SIG-M5 (cell line): ENCODE data around the gene ENTPD2.
A peak's percentile ranks its signal among the peaks of the same experiment; 100 is the strongest.

Experiments used
- DNase-seq: peaks from one replicate; lab custom pipeline; 2025; lab: John Stamatoyannopoulos, UW

The ENTPD2 gene

GRCh38 chr9:137079401-137079787 is 25.5 kb upstream of the ENTPD2 start:
- DNase-seq, result no peak

- no peak for DNase-seq
Measured at GRCh38 chr9:137078701-137079400, 25.0 kb upstream of the ENTPD2 start.

- DNase-seq, result no peak
Measured at GRCh38 chr9:137077758-137078693, 24.2 kb upstream of the ENTPD2 start.

GRCh38 chr9:137077010-137077747 is 23.3 kb upstream of the ENTPD2 start, which contains the start of gene UAP1L1:
TSS of gene UAP1L1 (plus strand) at chr9:137077517. CDS start at chr9:137077533, 16 bp downstream.
- no peak for DNase-seq

GRCh38 chr9:137076636-137077009 is 22.8 kb upstream of the ENTPD2 start:
- no peak for DNase-seq

- no peak for DNase-seq
Measured at GRCh38 chr9:137075275-137075775, 21.5 kb upstream of the ENTPD2 start.

GRCh38 chr9:137074657-137075274 is 20.9 kb upstream of the ENTPD2 start:
- no peak for DNase-seq

- no peak for DNase-seq
Measured at GRCh38 chr9:137073992-137074399, 20.1 kb upstream of the ENTPD2 start.

GRCh38 chr9:137071282-137071681 is 17.4 kb upstream of the ENTPD2 start:
- no peak for DNase-seq

GRCh38 chr9:137070906-137071275 is 17.0 kb upstream of the ENTPD2 start:
- DNase-seq, result no peak

- DNase-seq, result peak; percentile 48
Measured at GRCh38 chr9:137070201-137070905, 16.5 kb upstream of the ENTPD2 start, which contains the start of gene SAPCD2. TSS of gene SAPCD2 (minus strand) at chr9:137070557. CDS start at chr9:137070460, 97 bp downstream.

GRCh38 chr9:137069508-137070091 is 15.7 kb upstream of the ENTPD2 start:
- DNase-seq, result no peak

GRCh38 chr9:137068539-137069507 is 15.0 kb upstream of the ENTPD2 start:
- DNase-seq, result no peak

GRCh38 chr9:137067860-137068538 is 14.1 kb upstream of the ENTPD2 start:
- peak; percentile 42 for DNase-seq

- no peak for DNase-seq
Measured at GRCh38 chr9:137066096-137066861, 12.4 kb upstream of the ENTPD2 start.

- no peak for DNase-seq
Measured at GRCh38 chr9:137065336-137065967, 11.6 kb upstream of the ENTPD2 start.

- DNase-seq, result no peak
Measured at GRCh38 chr9:137064880-137065164, 11.0 kb upstream of the ENTPD2 start.
